DMS79 (cell line): ENCODE results near the gene HYAL2.
"Not testable (repeated sequence)": the region's sequence is repeated elsewhere in the genome, so short reads cannot be mapped to it uniquely, and the experiment has no call there.

Experiments used
- DNase-seq: peaks from one replicate; lab custom pipeline; 2025; lab: John Stamatoyannopoulos, UW

HYAL2 gene

GRCh38 chr3:50327129-50327528 lies 4.6 kb upstream of the HYAL2 start:
- no peak for DNase-seq

GRCh38 chr3:50326182-50326541 lies 3.6 kb upstream of the HYAL2 start:
- DNase-seq = no peak

- DNase-seq = no peak
Observed at GRCh38 chr3:50325497-50326181, 3.1 kb upstream of the HYAL2 start.

GRCh38 chr3:50325113-50325480 lies 2.6 kb upstream of the HYAL2 start:
- DNase-seq = no peak

GRCh38 chr3:50324351-50325112 lies 2.0 kb upstream of the HYAL2 start:
- DNase-seq = no peak

GRCh38 chr3:50323614-50324199 lies 1.2 kb upstream of the HYAL2 start:
- DNase-seq = no peak

- DNase-seq = no peak
Observed at GRCh38 chr3:50323092-50323600, 601 bp upstream of the HYAL2 start.

- DNase-seq = no peak
Observed at GRCh38 chr3:50322115-50322385, 495 bp downstream of the HYAL2 start.

GRCh38 chr3:50321336-50322114 lies 1.0 kb downstream of the HYAL2 start:
- peak; percentile 39 for DNase-seq

GRCh38 chr3:50320853-50321335 lies 1.7 kb downstream of the HYAL2 start:
- DNase-seq = no peak

- no peak for DNase-seq
Observed at GRCh38 chr3:50319894-50320625, 2.5 kb downstream of the HYAL2 start.

- no peak for DNase-seq
Observed at GRCh38 chr3:50319181-50319893, 3.2 kb downstream of the HYAL2 start.

GRCh38 chr3:50318615-50319014 lies 3.9 kb downstream of the HYAL2 start:
- no peak for DNase-seq

GRCh38 chr3:50318163-50318562 lies 4.4 kb downstream of the HYAL2 start:
- DNase-seq = no peak

- DNase-seq = peak; percentile 13
Observed at GRCh38 chr3:50317300-50317699, 5.2 kb downstream of the HYAL2 start.

GRCh38 chr3:50316657-50317242 lies 5.8 kb downstream of the HYAL2 start:
- DNase-seq = peak; percentile 79

- no peak for DNase-seq
Observed at GRCh38 chr3:50314816-50315215, 7.7 kb downstream of the HYAL2 start.

- DNase-seq = no peak
Observed at GRCh38 chr3:50314342-50314741, 8.2 kb downstream of the HYAL2 start.

GRCh38 chr3:50312041-50312440 lies 10.5 kb downstream of the HYAL2 start:
- DNase-seq = not testable (repeated sequence)

- DNase-seq = no peak
Observed at GRCh38 chr3:50304601-50305000, 17.9 kb downstream of the HYAL2 start.
